Parathyroid adenoma (tissue), 2 donors: ENCODE results near the gene DOCK6.
A peak's percentile ranks its signal among the peaks of the same experiment; 100 is the strongest.

Source experiments
- H2AFZ ChIP-seq: fragments of 300-600 bp; sonication (generic); one replicate; pipeline ENCODE4 v1.7.0; 2017; ENCODE audit warnings: antibody characterized with exemption, mild to moderate bottlenecking
- H3K27ac ChIP-seq: fragments of 300-600 bp; sonication (generic); one replicate; pipeline ENCODE4 v1.7.0; 2017
- H3K27me3 ChIP-seq: fragments of 300-600 bp; sonication (generic); one replicate; pipeline ENCODE4 v1.7.0; 2017; ENCODE audit warnings: low read length; ENCODE audit not compliant: control insufficient read depth, insufficient read depth
- H3K36me3 ChIP-seq: fragments of 300-600 bp; sonication (generic); one replicate; pipeline ENCODE4 v1.7.0; 2017; ENCODE audit warnings: low read length; ENCODE audit not compliant: control insufficient read depth, insufficient read depth
- H3K4me1 ChIP-seq: fragments of 300-600 bp; sonication (generic); one replicate; pipeline ENCODE4 v1.7.0; 2017; ENCODE audit warnings: control low read depth
- H3K4me2 ChIP-seq: fragments of 300-600 bp; sonication (generic); one replicate; pipeline ENCODE4 v1.7.0; 2017; ENCODE audit warnings: low read length
- H3K4me3 ChIP-seq: fragments of 300-600 bp; sonication (generic); one replicate; pipeline ENCODE4 v1.7.0; 2017; ENCODE audit warnings: low read depth, low read length
- H3K79me2 ChIP-seq: fragments of 300-600 bp; sonication (generic); one replicate; pipeline ENCODE4 v1.7.0; 2017; ENCODE audit warnings: control low read depth
- H3K9ac ChIP-seq: fragments of 300-600 bp; sonication (generic); one replicate; pipeline ENCODE4 v1.7.0; 2017; ENCODE audit warnings: mild to moderate bottlenecking
- H3K9me3 ChIP-seq: fragments of 300-600 bp; sonication (generic); one replicate; pipeline ENCODE4 v1.7.0; 2017; ENCODE audit warnings: low read length; ENCODE audit not compliant: control insufficient read depth
- TF ChIP-seq, protein P1 (sequence below): fragments of 300-600 bp; sonication (generic); IDR thresholded peaks from one replicate; pipeline ENCODE4 v1.7.0; 2017; ENCODE audit warnings: antibody characterized with exemption, mild to moderate bottlenecking
- donor health status: primary hyperparathyroidism.

DOCK6 gene

DNA sequence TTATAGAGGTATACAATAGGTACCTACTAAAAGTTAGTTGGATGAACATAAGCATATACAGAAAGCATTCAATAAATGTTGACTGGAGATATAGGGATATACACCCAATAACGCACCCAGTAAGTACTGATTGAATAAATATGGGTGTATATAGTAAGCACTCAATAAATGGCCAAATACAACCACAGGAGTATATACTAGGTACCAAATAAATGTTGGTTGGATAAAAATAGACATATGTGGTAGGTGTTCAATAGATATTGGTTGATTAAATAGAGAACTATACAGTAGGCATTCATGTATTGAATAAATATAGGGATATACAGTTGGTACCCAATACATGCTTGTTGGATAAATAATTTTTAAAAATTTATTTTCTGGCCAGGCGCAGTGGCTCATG lies 13.5 kb downstream of the DOCK6 start:
- no peak overlapping the region for H3K27ac ChIP-seq
- H3K4me1 ChIP-seq: no peaks in the 10 kb centered on the region
- no peak overlapping the region for H2AFZ ChIP-seq
- no peak overlapping the region for H3K4me3 ChIP-seq
- H3K9ac ChIP-seq: no peak overlapping the region
- H3K27me3 ChIP-seq: no peaks in the 10 kb centered on the region
- H3K9me3 ChIP-seq: no peaks in the 10 kb centered on the region
- TF ChIP-seq, protein P1, sequence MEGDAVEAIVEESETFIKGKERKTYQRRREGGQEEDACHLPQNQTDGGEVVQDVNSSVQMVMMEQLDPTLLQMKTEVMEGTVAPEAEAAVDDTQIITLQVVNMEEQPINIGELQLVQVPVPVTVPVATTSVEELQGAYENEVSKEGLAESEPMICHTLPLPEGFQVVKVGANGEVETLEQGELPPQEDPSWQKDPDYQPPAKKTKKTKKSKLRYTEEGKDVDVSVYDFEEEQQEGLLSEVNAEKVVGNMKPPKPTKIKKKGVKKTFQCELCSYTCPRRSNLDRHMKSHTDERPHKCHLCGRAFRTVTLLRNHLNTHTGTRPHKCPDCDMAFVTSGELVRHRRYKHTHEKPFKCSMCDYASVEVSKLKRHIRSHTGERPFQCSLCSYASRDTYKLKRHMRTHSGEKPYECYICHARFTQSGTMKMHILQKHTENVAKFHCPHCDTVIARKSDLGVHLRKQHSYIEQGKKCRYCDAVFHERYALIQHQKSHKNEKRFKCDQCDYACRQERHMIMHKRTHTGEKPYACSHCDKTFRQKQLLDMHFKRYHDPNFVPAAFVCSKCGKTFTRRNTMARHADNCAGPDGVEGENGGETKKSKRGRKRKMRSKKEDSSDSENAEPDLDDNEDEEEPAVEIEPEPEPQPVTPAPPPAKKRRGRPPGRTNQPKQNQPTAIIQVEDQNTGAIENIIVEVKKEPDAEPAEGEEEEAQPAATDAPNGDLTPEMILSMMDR: no peak
- H3K36me3 ChIP-seq: no peaks in the 10 kb centered on the region
- no peaks in the 10 kb centered on the region for H3K79me2 ChIP-seq
- H3K4me2 ChIP-seq: no peak overlapping the region

DNA sequence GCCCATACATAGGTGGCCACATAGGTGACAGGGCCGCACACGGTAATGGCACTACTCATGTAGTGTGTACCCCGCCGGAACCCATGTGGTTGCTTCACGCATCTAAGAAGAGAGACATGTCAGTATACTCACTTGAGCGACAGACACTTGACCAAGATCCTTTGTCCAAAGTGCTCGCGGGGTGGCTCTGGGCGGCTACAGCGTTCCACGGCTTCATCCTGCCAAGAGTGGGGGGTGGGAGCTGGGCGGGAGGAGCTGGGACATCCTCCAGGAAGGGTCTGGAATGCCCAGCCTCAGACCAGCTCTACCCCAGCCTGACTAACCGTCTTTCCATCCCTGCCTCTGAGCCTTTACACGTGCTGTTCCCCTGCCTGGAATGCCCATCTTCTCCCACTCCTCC lies 14.4 kb downstream of the DOCK6 start:
- H3K27me3 ChIP-seq: no peaks in the 10 kb centered on the region
- no peaks in the 10 kb centered on the region for H3K4me1 ChIP-seq
- no peak overlapping the region for H3K9ac ChIP-seq
- no peak overlapping the region for H3K4me3 ChIP-seq
- H3K9me3 ChIP-seq: no peaks in the 10 kb centered on the region
- H3K36me3 ChIP-seq: no peaks in the 10 kb centered on the region
- H3K4me2 ChIP-seq: no peak overlapping the region
- TF ChIP-seq, protein P1: no peak
- H3K27ac ChIP-seq: peak overlapping the region; percentile 61
- H3K79me2 ChIP-seq: no peaks in the 10 kb centered on the region
- no peak overlapping the region for H2AFZ ChIP-seq

DNA sequence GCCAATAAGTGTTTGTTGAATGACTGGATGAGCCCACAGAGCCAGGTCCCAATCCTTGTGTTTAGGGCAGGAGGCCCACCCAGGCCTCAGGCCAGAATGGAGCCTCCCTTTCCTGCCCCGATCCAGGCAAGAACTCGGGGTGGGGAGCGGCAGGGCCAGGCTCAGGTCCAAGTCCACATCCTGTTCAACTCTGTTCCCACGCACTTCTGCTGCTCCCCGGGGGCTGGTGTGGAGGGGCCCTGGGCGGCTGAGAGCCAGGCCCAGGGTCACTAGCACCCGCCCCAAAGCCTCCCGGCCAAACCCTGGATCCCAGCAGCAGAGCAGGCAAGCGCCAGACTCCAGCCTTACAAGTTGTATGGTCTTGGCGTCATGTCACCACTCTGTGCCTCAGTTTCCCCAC lies 14.9 kb downstream of the DOCK6 start:
- Histone ChIP-seq H3K27ac (peak overlapping the region; percentile 61), H3K9me3 (no peaks in the 10 kb centered on the region), H2AFZ (no peak overlapping the region), H3K79me2 (no peaks in the 10 kb centered on the region), H3K27me3 (no peaks in the 10 kb centered on the region), H3K4me2 (no peak overlapping the region), H3K4me1 (no peaks in the 10 kb centered on the region), H3K4me3 (no peak overlapping the region), H3K9ac (no peak overlapping the region), H3K36me3 (no peaks in the 10 kb centered on the region)
- TF ChIP-seq, protein P1: no peak

DNA sequence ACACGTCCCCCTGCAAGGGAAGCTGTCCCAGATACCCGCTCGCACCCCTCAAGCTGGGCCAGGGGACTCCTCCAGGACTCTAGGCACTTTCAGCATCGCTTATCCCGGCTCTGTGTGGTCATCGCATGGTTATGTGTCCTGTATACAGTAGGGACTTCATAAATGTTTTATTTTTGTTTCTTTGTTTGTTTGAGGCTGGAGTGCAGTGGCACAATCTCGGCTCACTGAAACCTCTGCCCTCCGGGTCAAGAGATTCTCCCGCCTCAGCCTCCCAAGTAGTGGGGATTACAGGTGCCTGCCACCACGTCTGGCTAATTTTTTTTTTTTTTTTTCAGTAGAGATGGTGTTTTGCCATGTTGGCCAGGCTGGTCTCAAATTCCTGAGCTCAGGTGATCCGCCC lies 15.4 kb downstream of the DOCK6 start:
- no peaks in the 10 kb centered on the region for H3K9me3 ChIP-seq
- no peaks in the 10 kb centered on the region for H3K4me1 ChIP-seq
- no peak overlapping the region for H3K4me2 ChIP-seq
- H3K79me2 ChIP-seq: no peaks in the 10 kb centered on the region
- H3K9ac ChIP-seq: no peak overlapping the region
- TF ChIP-seq, protein P1: no peak
- H3K4me3 ChIP-seq: no peak overlapping the region
- H3K27ac ChIP-seq: peak overlapping the region; percentile 49
- no peaks in the 10 kb centered on the region for H3K36me3 ChIP-seq
- no peak overlapping the region for H2AFZ ChIP-seq
- no peaks in the 10 kb centered on the region for H3K27me3 ChIP-seq

DNA sequence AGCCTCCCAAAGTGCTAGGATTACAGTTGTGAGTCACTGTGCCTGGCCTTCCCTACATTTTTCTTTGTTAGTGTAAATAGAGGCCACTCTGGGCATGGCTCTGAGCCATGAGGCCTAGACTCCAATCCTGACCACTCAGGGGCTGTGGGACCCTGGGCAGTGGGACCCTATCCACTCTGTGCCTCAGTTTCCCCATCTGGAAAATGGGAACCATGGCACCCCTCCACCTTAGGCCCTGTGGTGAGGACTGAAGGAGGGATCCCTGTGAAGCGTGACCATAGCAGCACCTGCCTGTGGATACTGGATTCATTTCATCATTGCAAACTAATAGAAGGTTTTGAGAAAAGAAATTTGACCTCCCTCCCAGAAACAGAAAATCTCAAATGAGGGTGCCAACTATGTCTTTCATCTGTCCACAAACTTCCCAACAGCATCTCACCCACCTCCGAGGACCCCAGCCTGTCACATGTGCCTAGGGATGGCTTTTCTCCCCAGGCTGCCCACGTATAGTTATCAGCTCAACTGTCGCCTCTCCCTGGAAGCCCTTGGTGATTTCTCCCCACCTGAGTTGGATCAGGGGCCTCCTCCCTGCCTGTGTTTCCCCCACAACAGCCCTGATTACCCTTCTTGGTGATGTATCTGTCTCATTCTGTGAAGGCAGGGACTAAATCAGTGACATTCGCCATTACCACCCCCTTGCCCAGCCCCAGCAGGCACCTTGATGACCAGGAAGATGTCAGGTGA lies 17.3 kb downstream of the DOCK6 start:
- no peaks in the 10 kb centered on the region for H3K9me3 ChIP-seq
- no peaks in the 10 kb centered on the region for H3K4me1 ChIP-seq
- H3K27me3 ChIP-seq: no peaks in the 10 kb centered on the region
- H3K79me2 ChIP-seq: no peaks in the 10 kb centered on the region
- H3K9ac ChIP-seq: no peak overlapping the region
- H2AFZ ChIP-seq: no peak overlapping the region
- no peak overlapping the region for H3K4me3 ChIP-seq
- H3K36me3 ChIP-seq: no peaks in the 10 kb centered on the region
- no peak overlapping the region for H3K4me2 ChIP-seq
- H3K27ac ChIP-seq: peak overlapping the region; percentile 4
- TF ChIP-seq, protein P1: no peak
